ENCODE results near the gene KRT24.

DNA sequence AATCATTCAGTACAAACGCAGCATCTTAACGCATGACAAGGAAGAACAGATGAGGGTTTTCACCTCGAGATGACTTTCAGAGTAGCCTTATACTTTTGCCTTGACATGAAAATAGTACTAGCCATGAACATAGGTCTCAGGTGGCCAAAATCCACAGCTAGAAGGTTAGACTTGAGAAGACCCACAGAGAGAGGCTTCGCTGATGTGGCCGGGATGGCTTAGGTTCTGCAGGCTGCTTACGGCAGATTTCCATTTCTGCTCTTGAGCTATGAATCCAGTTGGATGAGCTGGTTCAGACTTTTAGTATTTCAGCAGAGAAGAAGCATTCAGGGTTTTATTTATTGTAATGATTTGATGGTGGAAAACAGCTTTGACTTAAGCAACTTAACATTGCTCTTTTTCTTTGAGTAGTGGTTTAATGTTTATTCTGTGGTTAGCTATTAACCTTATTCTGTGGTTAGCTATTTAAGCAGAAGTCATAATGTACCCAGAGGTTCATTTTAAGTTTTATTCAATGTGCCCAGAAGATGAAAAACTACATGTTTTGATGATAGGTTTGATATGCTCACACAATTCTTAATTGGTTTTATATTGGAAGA lies 7.6 kb downstream of the KRT24 start:
- TF ChIP-seq, protein P1, sequence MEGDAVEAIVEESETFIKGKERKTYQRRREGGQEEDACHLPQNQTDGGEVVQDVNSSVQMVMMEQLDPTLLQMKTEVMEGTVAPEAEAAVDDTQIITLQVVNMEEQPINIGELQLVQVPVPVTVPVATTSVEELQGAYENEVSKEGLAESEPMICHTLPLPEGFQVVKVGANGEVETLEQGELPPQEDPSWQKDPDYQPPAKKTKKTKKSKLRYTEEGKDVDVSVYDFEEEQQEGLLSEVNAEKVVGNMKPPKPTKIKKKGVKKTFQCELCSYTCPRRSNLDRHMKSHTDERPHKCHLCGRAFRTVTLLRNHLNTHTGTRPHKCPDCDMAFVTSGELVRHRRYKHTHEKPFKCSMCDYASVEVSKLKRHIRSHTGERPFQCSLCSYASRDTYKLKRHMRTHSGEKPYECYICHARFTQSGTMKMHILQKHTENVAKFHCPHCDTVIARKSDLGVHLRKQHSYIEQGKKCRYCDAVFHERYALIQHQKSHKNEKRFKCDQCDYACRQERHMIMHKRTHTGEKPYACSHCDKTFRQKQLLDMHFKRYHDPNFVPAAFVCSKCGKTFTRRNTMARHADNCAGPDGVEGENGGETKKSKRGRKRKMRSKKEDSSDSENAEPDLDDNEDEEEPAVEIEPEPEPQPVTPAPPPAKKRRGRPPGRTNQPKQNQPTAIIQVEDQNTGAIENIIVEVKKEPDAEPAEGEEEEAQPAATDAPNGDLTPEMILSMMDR (conservative IDR thresholded peaks at IDR 0.05), result no peak
- TF ChIP-seq EZH2 (IDR thresholded peaks at IDR 0.05; ENCODE audit: low read depth), result no peak
